Motor neuron (in vitro differentiated cells): ENCODE measurements around the gene NFE2. TPM values are rescaled to one million over a fixed set of nuclear protein-coding genes. Genes with fewer than 3 reads are reported as not detected.

ENCODE experiments used
- ATAC-seq, 8 experiments: fragments of 200-7000 bp; cut with Tn5 transposase; replicated peaks in 6 of 8; 2 replicates each; pipeline ENCODE4 v1.8.0; 2021; ENCODE audit warnings: mild to moderate bottlenecking in 8 of 8, moderate library complexity in 8 of 8
- H3K27ac ChIP-seq, 2 donors: fragments of 250-450 bp; sonication (Bioruptor Pico); 2 replicates each; pipeline ENCODE4 v1.9.0; 2021; ENCODE audit warnings: antibody characterized with exemption in 2 of 2, mild to moderate bottlenecking in 2 of 2, moderate library complexity in 1 of 2
- H3K4me1 ChIP-seq, 2 donors: fragments of 250-450 bp; sonication (Bioruptor Pico); replicated peaks in 1 of 2; 2 replicates each; pipeline ENCODE4 v1.6.1; 2021; ENCODE audit warnings: antibody characterized with exemption in 2 of 2, mild to moderate bottlenecking in 2 of 2, moderate library complexity in 1 of 2
- H3K4me3 ChIP-seq, 5 donors: fragments of 250-450 bp; sonication (Bioruptor Pico); 2 replicates each; pipeline ENCODE4 v1.9.0; 2021; ENCODE audit warnings: antibody characterized with exemption in 5 of 5, mild to moderate bottlenecking in 5 of 5, moderate library complexity in 4 of 5
- WGBS, 10 experiments: fragments of 450-650 bp; shearing (Covaris generic); methylation state at CpG; one replicate each; pipeline ENCODE4 v1.0.0; 2022; 5-methylcytosine and 5-hydroxymethylcytosine counted together
- in situ Hi-C, 9 experiments: fragments of 400-800 bp; cut with MboI; loops; one replicate each; pipeline ENCODE4 v1.15.0; 2021; ENCODE audit warnings: low sequenced_read_pairs in 9 of 9, low pct_unique_long_range_greater_than_20kb in 2 of 9; ENCODE audit not compliant: unreplicated experiment in 9 of 9
- total RNA-seq, 8 experiments: library from RNA; unstranded; fragments of 300-600 nt; gene quantifications; 2 replicates each; pipeline versions ENCODE4 v1.2.3 to v1.2.4, GENCODE V29; 2022

The NFE2 gene
- total RNA-seq, 8 experiments from 2014 or later = 0.08 to 17.8 (median 1.6) TPM; not detected in 1

DNA sequence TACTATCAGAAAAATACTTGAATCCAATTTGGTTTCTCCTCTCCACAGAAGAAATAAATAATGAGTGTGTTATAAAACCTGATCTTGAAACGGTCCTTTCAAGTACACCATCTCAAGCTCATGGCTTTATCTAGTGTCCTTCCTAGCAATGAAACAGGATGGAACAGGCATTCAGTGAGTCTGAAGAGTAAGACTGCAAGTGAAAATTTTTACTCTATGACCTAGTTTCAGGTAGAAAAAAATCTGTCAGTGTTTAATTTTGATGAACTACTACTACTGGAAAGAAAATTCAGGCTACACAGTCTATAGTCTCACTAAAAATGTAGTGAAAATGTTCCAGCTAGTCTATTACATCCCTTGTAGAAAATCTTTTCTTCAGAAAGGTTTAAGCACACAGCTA lies 28.6 kb downstream of the NFE2 start:
- no peak overlapping the region for H3K27ac ChIP-seq
- H3K4me1 ChIP-seq = no peaks in the 10 kb centered on the region
- ATAC-seq = no peak
- WGBS, 10 experiments = 57 to 100% (median 90%) methylated on average over 1 of the region's 1 CpG; no CpG with 5 or more reads in 2 of the 10 experiments
- in situ Hi-C loops = loop anchor here in 1 of 9 experiments (25.0 kb wide), 1 partner anchor 90 kb away; the partner anchor contains the start of gene GPR84
- no peak overlapping the region for H3K4me3 ChIP-seq

DNA sequence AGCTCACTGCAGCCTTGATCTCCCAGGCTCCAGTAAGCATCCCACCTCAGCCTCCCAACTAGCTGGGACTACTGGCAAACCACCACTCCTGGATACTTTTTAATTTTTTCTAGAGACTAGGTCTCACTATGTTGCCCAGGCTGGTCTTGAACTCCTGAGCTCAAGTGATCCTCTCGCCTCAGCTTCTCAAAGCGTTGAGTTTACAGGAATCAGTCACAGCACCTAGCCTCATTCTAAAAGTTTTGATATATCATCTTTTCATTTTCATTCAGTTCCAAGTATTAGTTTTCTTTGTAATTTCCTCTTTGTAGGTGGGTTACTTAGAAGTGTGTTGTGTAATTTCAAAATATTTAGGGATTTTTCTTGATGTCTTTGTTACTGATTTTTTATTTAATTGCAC lies 30.5 kb downstream of the NFE2 start:
- no peak overlapping the region for H3K27ac ChIP-seq

DNA sequence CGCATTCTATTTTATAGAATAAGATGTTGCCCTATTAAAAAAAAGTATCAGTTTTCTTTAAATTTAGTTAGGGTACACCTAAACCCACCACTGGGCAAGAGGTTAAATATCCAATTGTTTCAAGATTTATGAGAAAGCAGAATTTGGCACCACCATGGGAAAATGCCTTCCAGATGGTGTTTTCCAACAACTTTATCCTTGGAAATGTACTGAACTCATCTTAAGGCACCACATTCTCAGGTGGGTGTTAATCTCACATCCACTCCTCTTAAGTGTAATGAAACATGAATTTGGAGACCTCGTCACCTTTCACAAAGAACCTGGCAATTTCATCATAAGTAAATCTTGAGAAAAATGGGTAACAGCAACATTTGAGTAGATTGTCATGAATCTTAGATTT lies 34.0 kb downstream of the NFE2 start:
- no peak overlapping the region for H3K4me3 ChIP-seq
- H3K27ac ChIP-seq = no peak overlapping the region
- WGBS, 10 experiments = 37 to 100% (median 96%) methylated on average over 1 to 2 of the region's 2 CpGs; no CpG with 5 or more reads in 1 of the 10 experiments
- peaks cover 13 to 21% of the 10 kb centered on the region in 2 donors for H3K4me1 ChIP-seq
- in situ Hi-C loops = loop anchor here in 1 of 9 experiments (25.0 kb wide), 1 partner anchor 95 kb away; the partner anchor contains the start of gene GPR84
- ATAC-seq = no peak

More for the DNA sequence above, 30.5 kb downstream of the NFE2 start:
- no peak for ATAC-seq
- in situ Hi-C loops = loop anchor here in 1 of 9 experiments (25.0 kb wide), 1 partner anchor 92 kb away; the partner anchor contains the start of gene GPR84
- Histone ChIP-seq H3K4me1 (no peaks in the 10 kb centered on the region), H3K4me3 (no peak overlapping the region)
- 83 to 100% (median 100%) methylated on average over 1 to 2 of the region's 2 CpGs; no CpG with 5 or more reads in 4 of the 10 experiments for WGBS, 10 experiments

DNA sequence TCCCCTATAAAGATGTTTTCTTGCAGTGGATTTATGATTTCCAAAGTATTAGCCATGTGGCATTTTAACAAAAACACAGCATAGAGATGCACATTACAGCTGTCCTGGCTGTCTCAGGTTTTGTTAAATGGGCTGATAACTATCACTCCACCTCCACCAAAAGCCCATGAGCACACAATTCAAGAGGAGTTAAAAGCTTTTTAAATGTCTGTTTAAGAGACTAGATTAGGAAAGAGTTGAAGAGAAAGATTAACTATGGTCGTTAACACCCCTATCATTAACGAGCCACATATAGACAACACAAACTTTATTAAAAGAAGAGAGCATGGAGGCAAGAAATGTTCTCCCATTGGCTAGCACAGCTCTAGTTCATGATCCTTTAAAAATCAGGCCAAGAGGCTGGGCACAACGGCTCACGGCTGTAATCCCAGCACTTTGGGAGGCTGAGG lies 35.4 kb downstream of the NFE2 start:
- H3K4me1 ChIP-seq = peaks cover 17 to 31% of the 10 kb centered on the region in 2 donors
- in situ Hi-C loops = loop anchor here in 1 of 9 experiments (25.0 kb wide), 1 partner anchor 97 kb away; the partner anchor contains the start of gene GPR84
- WGBS, 10 experiments = 78 to 100% (median 91%) methylated on average over 2 of the region's 4 CpGs; no CpG with 5 or more reads in 4 of the 10 experiments
- no peak for ATAC-seq
- no peak overlapping the region for H3K27ac ChIP-seq
- H3K4me3 ChIP-seq = no peak overlapping the region

DNA sequence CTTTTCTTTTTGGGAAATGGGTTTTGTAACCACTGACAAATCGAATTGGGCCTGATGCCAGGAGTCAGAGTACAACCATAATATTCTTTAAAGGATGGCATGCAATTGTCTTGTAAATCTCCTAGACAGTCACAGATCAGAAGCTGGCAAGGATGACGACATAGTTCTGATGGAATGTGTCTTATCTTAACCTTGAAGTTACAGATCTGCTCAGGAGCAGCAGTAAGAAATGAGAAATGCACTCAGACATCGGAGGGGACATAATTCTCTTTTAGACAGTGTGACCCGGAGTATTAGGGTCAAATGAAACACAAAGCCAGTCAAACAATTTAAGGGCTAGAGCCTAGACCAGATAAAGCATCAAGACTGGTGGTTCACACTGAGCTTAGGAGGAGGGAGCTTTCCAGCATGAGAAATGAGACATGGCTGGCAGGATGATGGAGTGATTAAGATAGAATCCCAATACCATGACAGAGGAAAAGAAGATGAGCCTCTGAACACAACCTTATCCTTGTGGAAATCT lies 38.4 kb downstream of the NFE2 start:
- Histone ChIP-seq H3K4me3 (no peak overlapping the region), H3K27ac (peak overlapping the region; percentile 6 to 59), H3K4me1 (peaks cover 32 to 52% of the 10 kb centered on the region in 2 donors)
- 9 to 32% (median 14%) methylated on average over 1 to 4 of the region's 4 CpGs; no CpG with 5 or more reads in 3 of the 10 experiments for WGBS, 10 experiments
- ATAC-seq = peak in 5 of 8 experiments; percentile 23 to 49 (median 27)
- in situ Hi-C loops = loop anchor here in 1 of 9 experiments (25.0 kb wide), 1 partner anchor 100 kb away; the partner anchor contains the start of gene GPR84

DNA sequence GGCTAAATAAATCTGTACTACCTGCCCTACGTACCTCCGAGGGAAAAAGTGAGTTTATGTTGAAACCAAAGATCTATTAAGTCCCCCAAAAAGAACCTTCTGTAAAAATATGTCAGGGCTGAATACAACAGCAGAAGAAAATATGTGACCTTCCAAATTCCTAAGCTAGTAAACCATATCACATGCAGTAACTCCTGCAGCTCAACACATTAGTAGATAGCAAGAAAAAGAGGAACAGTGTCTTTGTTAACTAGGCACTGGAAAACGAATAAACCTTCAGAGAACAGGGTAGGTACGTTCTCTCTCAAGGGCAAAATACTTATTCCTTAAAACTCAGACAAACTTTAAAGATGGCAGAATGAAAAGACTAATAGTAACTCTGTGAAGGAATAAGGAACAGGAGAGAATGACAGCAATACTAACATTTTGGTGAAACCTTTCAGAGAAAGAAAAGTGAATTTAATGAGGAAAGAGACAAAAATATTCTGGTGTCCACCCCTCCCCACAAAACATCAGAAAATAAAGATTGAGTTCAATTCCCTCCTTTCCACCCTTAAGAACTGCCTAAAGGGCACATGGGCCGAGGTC lies 38.9 kb downstream of the NFE2 start:
- WGBS, 10 experiments = 50 to 100% (median 63%) methylated on average over 2 to 5 of the region's 5 CpGs
- H3K27ac ChIP-seq = peak overlapping the region; percentile 6 to 59
- peaks cover 38 to 58% of the 10 kb centered on the region in 2 donors for H3K4me1 ChIP-seq
- H3K4me3 ChIP-seq = no peak overlapping the region
- in situ Hi-C loops = loop anchor here in 1 of 9 experiments (25.0 kb wide), 1 partner anchor 100 kb away; the partner anchor contains the start of gene GPR84
- ATAC-seq = no peak

DNA sequence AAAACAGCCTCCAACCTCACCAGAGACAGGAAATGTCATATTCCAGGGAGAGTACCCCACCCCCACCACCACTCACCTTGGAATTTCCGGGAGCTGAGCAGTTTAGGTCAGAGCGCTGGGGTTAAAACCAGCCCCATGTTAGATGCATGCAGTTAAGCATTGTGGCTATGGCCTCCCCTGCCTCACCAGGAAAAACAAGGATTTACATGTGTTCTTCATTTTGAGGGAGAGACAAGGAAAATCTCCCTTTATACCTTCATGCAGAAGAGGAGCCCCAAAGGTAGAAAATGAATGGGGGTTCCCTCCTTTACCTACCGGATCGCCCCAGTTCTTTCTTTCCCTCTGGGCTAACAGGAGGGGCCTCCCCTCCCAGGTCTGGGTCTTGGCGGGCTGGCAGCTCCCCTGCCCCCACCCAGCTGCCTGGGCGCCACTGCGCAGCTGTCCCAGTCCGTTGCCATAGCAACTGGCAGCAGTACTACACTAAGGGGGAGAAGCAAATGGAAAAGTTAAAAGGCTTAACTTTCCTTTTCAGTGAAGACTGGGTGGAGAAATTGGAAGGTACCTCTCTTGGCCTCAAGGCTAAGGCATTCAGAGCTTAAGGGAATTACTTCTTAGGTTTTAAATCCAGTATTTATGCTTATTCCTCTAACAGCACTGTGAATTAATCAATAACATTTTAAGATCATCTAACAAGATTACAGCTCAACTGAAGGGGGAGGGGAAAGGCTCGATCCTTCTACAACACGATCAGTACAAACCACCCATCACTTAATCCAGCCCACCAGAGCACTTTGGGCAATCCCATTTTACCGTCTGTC lies 41.4 kb downstream of the NFE2 start:
- ATAC-seq = peak; percentile 95 to 99 (median 98)
- WGBS, 10 experiments = 0 to 8% (median 0%) methylated on average over 1 to 8 of the region's 11 CpGs; no CpG with 5 or more reads in 2 of the 10 experiments
- in situ Hi-C loops = loop anchor here in 1 of 9 experiments (25.0 kb wide), 1 partner anchor 103 kb away; the partner anchor contains the start of gene GPR84
- Histone ChIP-seq H3K27ac (peak overlapping the region; percentile 79 to 87), H3K4me3 (peak overlapping the region; percentile 26 to 39 (median 34)), H3K4me1 (peaks cover 43 to 57% of the 10 kb centered on the region in 2 donors)

DNA sequence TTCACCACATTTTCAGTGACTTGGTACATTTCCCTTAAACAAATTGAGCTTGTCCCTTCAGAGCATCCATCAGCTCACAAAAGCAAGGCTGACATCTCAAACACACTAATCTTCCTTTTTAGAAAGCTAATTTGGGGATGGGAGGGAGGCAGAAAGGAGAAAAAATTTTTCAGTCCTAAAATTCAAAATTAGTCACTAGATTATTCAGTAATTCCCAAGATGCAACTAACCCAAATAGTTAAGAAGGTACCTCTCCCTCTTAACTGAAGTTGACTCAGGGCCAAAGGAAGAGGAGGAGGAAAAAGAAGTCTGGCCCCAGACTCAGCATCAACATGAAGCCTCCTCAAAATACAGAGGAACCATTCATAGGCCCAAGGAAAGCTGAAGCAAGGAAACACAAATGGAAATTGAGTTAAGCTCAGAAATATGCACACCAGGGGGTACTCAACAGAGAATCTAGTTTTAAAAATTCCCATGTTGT lies 42.6 kb downstream of the NFE2 start:
- in situ Hi-C loops = loop anchor here in 1 of 9 experiments (25.0 kb wide), 1 partner anchor 104 kb away; the partner anchor contains the start of gene GPR84
- peak overlapping the region in 4 of 5 donors; percentile 26 to 39 (median 32) for H3K4me3 ChIP-seq
- peak overlapping the region in 1 of 2 donors; percentile 79 for H3K27ac ChIP-seq
- ATAC-seq = no peak
- H3K4me1 ChIP-seq = peaks cover 43 to 55% of the 10 kb centered on the region in 2 donors

DNA sequence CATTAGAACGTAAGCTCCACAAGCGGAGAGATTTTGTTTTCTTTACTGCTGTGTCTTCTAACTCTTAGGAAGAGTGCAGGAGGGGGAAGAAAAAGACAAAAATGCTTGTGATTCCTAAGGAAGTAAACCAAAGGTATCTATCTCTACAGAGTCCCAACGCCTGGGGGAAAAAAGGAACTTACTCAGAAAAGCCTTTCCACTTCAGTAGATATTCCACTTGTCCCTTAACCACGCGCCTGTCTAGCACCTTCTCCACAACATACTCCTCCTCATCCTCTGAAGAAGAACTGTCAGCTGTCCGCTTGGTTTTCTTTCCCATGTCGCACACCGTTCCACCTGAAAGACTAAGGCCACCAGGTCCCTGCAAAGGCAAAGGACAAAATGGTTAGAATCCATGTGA lies 43.5 kb downstream of the NFE2 start:
- no peak for ATAC-seq
- H3K27ac ChIP-seq = peak overlapping the region in 1 of 2 donors; percentile 21
- WGBS, 10 experiments = 87 to 100% (median 96%) methylated on average over 2 to 8 of the region's 8 CpGs; no CpG with 5 or more reads in 3 of the 10 experiments
- H3K4me3 ChIP-seq = no peak overlapping the region
- in situ Hi-C loops = loop anchor here in 1 of 9 experiments (25.0 kb wide), 1 partner anchor 105 kb away; the partner anchor contains the start of gene GPR84
- peaks cover 35 to 45% of the 10 kb centered on the region in 2 donors for H3K4me1 ChIP-seq

DNA sequence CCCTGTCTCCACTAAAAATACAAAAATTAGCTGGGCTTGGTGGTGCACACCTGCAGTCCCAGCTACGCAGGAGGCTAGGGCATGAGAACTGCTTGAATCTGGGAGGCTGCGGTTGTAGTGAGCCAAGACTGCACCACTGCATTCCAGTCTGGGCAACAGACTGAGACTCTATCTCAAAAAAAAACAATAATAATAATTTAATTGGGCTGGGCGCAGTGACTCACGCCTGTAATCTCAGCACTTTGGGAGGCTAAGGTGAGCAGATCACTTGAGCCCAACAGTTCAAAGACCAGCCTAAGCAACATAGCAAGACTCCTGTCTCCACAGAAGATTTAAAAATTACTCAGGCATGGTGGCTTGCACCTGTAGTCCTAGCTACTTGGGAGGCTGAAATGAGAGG lies 47.6 kb downstream of the NFE2 start:
- WGBS, 10 experiments = 80 to 100% (median 100%) methylated on average over 1 to 3 of the region's 4 CpGs; no CpG with 5 or more reads in 5 of the 10 experiments
- ATAC-seq = no peak

DNA sequence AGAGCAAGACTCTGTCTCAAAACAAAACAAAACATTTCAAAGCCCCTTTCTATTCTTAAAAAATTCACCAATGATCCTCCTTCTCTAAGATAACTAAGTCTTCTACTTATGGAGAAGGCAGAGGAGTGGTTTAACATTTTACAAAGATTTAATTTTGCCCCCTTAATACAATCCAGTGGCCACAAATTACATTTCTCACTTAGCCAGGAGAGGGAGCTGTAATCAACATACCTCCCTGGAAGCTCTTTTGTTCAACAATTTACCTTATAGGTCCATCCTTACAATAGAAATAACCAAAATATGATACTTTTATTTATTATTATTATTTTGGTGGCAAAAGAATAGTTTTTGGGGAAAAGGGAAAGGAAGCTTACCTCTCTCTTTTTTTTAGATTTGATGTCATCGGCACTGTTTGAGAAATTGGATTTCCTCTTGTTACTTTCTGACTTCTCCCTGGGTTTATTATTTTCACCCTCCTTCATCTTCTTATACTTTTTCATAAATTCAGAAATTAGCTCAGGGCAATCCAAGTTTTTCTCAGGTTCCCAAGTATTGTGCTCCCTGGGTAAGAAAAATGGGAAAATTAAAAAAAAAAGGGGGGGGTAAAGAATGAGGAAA lies 49.0 kb downstream of the NFE2 start:
- 78 to 100% (median 100%) methylated on average over 1 of the region's 1 CpG; no CpG with 5 or more reads in 2 of the 10 experiments for WGBS, 10 experiments
- peaks cover 4 to 5% of the 10 kb centered on the region in 2 donors for H3K4me1 ChIP-seq
- in situ Hi-C loops = loop anchor here in 1 of 9 experiments (25.0 kb wide), 1 partner anchor 111 kb away; the partner anchor contains the start of gene GPR84
- no peak overlapping the region for H3K4me3 ChIP-seq
- no peak overlapping the region for H3K27ac ChIP-seq
- ATAC-seq = peak in 3 of 8 experiments; percentile 46 to 69 (median 64)

More for the DNA sequence above, 47.6 kb downstream of the NFE2 start:
- peaks cover 19% of the 10 kb centered on the region in 2 donors for H3K4me1 ChIP-seq
- in situ Hi-C loops = loop anchor here in 1 of 9 experiments (25.0 kb wide), 1 partner anchor 109 kb away; the partner anchor contains the start of gene GPR84
- no peak overlapping the region for H3K4me3 ChIP-seq
- H3K27ac ChIP-seq = no peak overlapping the region

DNA sequence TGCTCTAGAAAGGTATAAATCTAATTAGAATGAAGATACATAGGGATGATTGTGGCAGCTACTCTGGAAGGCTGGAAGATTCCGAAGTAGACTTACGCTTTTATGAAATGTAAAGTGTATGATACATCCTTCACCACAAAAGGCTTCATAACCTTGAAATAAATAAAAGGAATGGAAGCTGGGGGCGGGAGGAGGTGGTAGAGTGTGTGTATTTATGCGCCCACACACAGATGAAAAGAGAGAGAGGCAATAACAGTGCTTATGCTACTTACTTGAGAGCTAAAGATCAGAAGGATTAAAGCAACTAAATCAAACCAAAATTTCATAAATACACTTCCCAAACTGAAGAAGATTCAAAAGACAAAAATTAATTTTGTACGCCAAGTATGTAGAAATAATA lies 51.3 kb downstream of the NFE2 start:
- ATAC-seq = no peak
- Histone ChIP-seq H3K27ac (no peak overlapping the region), H3K4me3 (no peak overlapping the region), H3K4me1 (peaks cover 0 to 2% of the 10 kb centered on the region in 2 donors)
- WGBS, 10 experiments = 93 to 100% (median 98%) methylated on average over 2 to 5 of the region's 5 CpGs
- in situ Hi-C loops = no loop called here
